ENCODE measurements around the gene F2RL3.

DNA sequence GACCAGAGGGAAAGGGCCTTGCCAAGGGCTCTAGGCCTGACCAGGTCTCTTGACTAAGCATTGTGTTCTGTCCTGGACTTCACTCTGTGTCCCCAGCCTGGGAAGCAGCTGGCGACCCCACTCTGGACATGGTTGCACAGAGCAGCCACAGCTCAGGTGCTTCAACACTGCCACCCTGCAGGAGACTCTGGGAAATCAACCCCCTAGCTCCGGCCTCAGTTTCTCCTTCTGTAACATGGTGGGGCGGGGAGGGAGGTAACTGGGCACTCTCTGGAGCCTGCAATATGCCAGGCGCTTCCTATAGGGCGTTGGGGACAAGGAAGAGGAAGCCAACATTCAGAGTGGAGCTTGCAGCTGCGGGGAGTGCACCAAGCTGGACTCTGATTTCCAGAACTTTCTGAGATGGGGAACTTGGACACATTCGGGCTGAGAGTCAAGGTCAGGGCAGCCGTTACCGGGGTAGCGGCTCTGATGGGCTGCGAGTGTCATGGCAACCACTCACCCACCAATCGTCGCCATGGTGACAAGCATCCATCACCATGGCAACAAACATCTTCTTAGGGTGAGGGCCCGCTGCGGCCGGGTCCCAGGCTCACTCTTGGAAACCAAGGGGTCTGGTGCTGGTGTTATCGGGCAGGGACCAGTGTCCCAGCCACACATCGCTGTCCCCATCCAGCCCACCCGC lies 12.8 kb downstream of the F2RL3 start:
- TF ChIP-seq, protein P1, sequence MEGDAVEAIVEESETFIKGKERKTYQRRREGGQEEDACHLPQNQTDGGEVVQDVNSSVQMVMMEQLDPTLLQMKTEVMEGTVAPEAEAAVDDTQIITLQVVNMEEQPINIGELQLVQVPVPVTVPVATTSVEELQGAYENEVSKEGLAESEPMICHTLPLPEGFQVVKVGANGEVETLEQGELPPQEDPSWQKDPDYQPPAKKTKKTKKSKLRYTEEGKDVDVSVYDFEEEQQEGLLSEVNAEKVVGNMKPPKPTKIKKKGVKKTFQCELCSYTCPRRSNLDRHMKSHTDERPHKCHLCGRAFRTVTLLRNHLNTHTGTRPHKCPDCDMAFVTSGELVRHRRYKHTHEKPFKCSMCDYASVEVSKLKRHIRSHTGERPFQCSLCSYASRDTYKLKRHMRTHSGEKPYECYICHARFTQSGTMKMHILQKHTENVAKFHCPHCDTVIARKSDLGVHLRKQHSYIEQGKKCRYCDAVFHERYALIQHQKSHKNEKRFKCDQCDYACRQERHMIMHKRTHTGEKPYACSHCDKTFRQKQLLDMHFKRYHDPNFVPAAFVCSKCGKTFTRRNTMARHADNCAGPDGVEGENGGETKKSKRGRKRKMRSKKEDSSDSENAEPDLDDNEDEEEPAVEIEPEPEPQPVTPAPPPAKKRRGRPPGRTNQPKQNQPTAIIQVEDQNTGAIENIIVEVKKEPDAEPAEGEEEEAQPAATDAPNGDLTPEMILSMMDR (IDR thresholded peaks at IDR 0.05; ENCODE audit: insufficient read depth, low read depth, low read length), result no peak
- no peak for TF ChIP-seq EZH2 (IDR thresholded peaks at IDR 0.05; ENCODE audit: insufficient read depth, low read length)
